Erythroblast (primary cell): Measurements from ENCODE around the gene KRTAP10-3.
"Not testable (repeated sequence)": the region's sequence is repeated elsewhere in the genome, so short reads cannot be mapped to it uniquely, and the experiment has no call there.

Experiments used
- GATA1 ChIP-seq: IDR thresholded peaks from 2 replicates; pipeline ENCODE4 v1.6.1; 2011; ENCODE audit warnings: low read depth, mild to moderate bottlenecking, control low read depth, low read length, moderate library complexity
- POLR2A ChIP-seq: IDR thresholded peaks from 2 replicates; pipeline ENCODE4 v1.6.1; 2011; ENCODE audit warnings: mild to moderate bottlenecking, low read length

DNA sequence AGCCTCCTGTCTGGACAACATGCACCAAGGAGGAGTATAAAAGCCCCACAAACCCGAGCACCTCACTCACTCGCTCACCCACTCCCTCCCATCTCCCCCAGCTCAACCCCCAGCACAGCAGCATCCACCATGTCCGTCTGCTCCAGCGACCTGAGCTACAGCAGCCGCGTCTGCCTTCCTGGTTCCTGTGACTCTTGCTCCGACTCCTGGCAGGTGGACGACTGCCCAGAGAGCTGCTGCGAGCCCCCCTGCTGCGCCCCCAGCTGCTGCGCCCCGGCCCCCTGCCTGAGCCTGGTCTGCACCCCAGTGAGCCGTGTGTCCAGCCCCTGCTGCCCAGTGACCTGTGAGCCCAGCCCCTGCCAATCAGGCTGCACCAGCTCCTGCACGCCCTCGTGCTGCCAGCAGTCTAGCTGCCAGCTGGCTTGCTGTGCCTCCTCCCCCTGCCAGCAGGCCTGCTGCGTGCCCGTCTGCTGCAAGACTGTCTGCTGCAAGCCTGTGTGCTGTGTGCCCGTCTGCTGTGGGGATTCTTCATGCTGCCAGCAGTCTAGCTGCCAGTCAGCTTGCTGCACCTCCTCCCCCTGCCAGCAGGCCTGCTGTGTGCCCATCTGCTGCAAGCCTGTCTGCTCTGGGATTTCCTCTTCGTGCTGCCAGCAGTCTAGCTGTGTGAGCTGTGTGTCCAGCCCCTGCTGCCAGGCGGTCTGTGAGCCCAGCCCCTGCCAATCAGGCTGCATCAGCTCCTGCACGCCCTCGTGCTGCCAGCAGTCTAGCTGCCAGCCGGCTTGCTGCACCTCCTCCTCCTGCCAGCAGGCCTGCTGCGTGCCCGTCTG lies 15.2 kb upstream of the KRTAP10-3 start, which contains the start of gene KRTAP10-4:
- TF ChIP-seq POLR2A, GATA1: not testable (repeated sequence)
